GM10266 (cell line): Measurements from ENCODE around the gene METRN.
"Not testable (repeated sequence)": the region's sequence is repeated elsewhere in the genome, so short reads cannot be mapped to it uniquely, and the experiment has no call there.

ENCODE experiments used
- DNase-seq: peaks from one replicate; pipeline ENCODE4 v3.0.0; 2012; ENCODE audit errors: extremely low spot score
- CTCF ChIP-seq: IDR thresholded peaks from 2 replicates; pipeline ENCODE4 v1.5.1; 2012; ENCODE audit warnings: mild to moderate bottlenecking, low read depth; ENCODE audit not compliant: control insufficient read depth, insufficient read depth; ENCODE audit errors: missing control alignments

Gene METRN

GRCh38 chr16:709566-710499 lies 5.1 kb upstream of the METRN start:
- no peak for TF ChIP-seq CTCF
- no peak for DNase-seq

GRCh38 chr16:710500-711075 lies 4.3 kb upstream of the METRN start:
- DNase-seq = no peak
- TF ChIP-seq CTCF = no peak

GRCh38 chr16:711084-711483 lies 3.8 kb upstream of the METRN start:
- no peak for DNase-seq
- no peak for TF ChIP-seq CTCF

GRCh38 chr16:711548-712320 lies 3.2 kb upstream of the METRN start:
- TF ChIP-seq CTCF = peak; percentile 95
- DNase-seq = peak; percentile 95

GRCh38 chr16:712740-713250 lies 2.1 kb upstream of the METRN start:
- TF ChIP-seq CTCF = peak; percentile 38

GRCh38 chr16:714079-714478 lies 839 bp upstream of the METRN start:
- no peak for DNase-seq
- no peak for TF ChIP-seq CTCF

More at GRCh38 chr16:712740-713250, 2.1 kb upstream of the METRN start:
- not testable (repeated sequence) for DNase-seq
